Right hindlimb (tissue), 1 donor: ENCODE measurements around the gene PHACTR2.
"Not testable (repeated sequence)": the region's sequence is repeated elsewhere in the genome, so short reads cannot be mapped to it uniquely, and the experiment has no call there.

ENCODE experiments used
- DNase-seq: peaks from one replicate; pipeline ENCODE4 v3.0.0-alpha.2; 2018

PHACTR2 gene

GRCh38 chr6:143677891-143678791, at the start of gene PHACTR2:
PHACTR2 (plus strand) TSS chr6:143677965; CDS start chr6:143678164, 199 bp downstream.
- DNase-seq, result peak; percentile 94

GRCh38 chr6:143629104-143630080, 48.4 kb upstream of the PHACTR2 start:
- no peak for DNase-seq

DNA sequence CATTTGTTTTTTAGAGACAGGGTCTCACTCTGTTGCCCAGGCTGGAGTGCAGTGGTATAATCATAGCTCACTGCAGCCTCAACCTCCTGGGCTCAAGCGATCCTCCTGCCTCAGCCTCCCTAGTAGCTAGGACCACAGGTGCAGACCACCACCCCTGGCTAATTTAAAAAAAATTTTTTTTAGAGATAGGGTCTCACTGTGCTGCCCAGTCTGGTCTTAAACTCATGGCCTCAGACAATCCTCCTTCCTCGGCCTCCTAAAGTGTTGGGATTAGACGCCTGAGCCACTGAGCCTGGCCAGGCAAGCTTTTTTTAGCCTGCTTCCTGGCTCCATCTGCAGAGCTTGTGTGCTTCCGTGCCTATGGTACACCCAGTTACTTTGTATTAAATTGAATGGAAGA, 46.6 kb upstream of the PHACTR2 start:
- DNase-seq, result not testable (repeated sequence)

DNA sequence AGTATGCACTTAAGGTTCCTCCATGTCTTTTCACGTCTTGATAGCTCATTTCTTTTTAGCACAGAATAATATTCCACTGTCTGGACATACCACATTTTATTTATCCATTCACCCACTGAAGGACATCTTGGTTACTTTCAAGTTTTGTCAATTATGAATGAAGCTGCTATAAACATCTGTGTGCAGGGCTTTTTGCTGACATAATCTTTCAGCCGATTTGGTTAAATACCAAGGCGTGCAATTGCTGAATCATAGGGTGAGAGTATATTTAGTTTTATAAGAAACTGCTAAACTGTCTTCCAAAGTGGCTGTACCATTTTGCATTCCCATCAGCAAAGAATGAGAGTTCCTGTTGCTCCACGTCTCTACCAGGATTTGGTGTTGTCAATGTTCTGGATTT, 44.9 kb upstream of the PHACTR2 start:
- no peak for DNase-seq

DNA sequence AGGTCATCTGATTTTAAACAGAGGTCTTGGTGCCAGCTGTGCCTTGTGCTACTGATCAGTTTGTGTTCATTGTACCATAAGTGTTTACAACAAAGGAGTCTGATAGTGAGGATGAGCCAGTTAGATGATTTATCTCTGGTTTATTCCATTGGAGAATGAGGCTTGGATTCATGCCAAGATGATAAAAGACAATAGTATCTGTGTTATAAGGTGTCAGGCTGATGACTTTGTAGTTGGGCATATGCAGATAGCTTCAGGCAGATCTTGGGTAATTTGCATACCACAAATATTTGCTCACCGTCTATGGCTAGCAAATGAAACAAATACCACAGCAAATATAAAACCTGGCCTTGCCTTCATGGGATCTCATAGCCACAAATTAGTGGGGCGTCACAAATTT, 43.3 kb upstream of the PHACTR2 start:
- DNase-seq, result no peak

DNA sequence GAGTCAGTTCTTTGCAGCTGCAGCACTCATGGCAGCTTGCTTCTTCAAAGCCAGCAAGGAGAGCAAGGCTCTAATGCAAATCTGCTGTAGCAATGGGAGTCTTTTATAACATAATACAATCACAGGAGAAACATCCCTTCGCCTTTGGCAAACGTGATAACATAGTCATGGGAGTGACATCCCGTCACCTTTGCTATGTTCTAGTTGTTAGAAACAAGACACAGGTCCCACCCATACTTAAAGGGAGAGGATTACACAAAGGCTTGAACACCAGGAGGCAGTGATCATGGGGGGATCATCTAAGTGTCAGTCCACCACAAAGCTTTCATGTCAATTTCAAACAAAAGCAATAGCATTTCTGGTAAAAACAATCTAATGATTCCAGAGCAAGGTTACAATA, 40.1 kb upstream of the PHACTR2 start:
- no peak for DNase-seq

DNA sequence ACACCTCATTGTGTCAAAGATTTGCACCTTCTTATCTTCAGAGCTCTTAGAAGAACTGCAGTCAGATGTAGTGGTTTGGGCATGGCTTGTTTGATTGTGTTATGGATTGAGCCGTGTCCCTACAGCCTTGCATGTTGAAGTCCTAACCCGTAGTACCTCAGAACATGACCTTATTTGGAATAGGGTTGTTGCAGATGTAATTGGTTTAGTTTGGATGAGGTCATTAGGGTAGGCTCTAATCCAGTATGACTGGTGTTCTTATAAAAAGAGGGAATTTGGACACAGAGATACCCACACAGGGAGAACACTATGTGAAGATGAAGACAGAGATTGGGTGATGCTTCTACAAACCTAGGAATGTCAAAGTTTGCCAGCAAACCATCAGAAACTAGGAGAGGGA, 35.4 kb upstream of the PHACTR2 start:
- DNase-seq, result no peak

GRCh38 chr6:143647191-143647590, 30.6 kb upstream of the PHACTR2 start:
- DNase-seq, result no peak

- DNase-seq, result no peak
Measured at GRCh38 chr6:143647732-143648131, 30.0 kb upstream of the PHACTR2 start.

GRCh38 chr6:143649319-143649718, 28.4 kb upstream of the PHACTR2 start:
- DNase-seq, result not testable (repeated sequence)

DNA sequence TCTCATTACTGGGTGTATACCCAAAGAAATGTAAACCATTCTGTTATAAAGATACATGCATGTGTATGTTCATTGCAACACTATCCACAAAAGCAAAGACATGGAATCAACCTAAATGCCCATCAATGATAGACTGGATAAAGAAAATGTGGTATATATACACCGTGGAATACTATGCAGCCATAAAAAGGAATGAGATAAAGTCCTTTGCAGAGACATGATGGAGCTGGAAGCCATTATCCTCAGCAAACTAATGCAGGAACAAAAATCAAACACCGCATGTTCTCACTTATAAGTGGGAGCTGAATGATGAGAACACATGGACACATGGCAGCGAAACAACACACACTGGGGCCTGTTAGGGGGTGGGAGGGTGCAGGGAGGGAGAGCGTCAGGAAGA, 26.4 kb upstream of the PHACTR2 start:
- not testable (repeated sequence) for DNase-seq

- DNase-seq, result peak; percentile 39
Measured at GRCh38 chr6:143652841-143653331, 24.9 kb upstream of the PHACTR2 start.

DNA sequence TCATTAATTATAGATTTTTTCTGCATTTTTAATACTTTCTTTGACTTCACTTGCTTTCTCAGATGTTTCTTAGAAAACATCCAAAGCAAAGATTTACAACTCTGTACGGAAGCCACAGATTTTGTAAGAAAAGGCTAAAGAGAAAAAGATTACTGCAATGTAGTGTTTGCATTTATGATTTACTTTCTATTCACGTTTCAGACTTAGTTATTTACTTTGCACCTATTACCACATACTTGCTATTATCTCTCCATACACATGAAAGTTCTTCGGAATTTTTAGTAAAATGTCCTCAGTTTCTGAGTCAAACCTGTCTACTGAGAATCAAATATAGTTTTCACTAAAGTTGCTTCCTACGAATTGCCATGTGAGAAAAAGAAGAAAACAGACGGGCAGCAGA, 22.2 kb upstream of the PHACTR2 start:
- DNase-seq, result no peak

- no peak for DNase-seq
Measured at GRCh38 chr6:143656026-143656425, 21.7 kb upstream of the PHACTR2 start.

GRCh38 chr6:143657809-143658208, 20.0 kb upstream of the PHACTR2 start:
- no peak for DNase-seq

DNA sequence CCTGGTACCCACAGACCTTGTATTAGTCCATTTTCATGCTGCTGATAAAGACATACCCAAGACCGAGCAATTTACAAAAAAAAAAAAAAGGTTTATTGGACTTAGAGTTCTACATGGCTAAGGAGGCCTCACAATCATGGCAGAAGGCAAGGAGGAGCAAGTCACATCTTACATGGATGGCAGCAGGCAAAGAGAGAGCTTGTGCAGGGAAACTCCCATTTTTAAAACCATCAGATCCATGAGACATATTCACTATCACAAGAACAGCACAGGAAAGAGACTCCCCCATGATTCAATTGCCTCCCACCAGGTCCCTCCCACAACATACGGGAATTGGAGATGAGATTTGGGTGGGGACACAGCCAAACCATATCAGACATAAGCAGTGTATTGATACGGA, 17.6 kb upstream of the PHACTR2 start:
- DNase-seq, result not testable (repeated sequence)

- no peak for DNase-seq
Measured at GRCh38 chr6:143664171-143664570, 13.6 kb upstream of the PHACTR2 start.

GRCh38 chr6:143666007-143666406, 11.8 kb upstream of the PHACTR2 start:
- not testable (repeated sequence) for DNase-seq

DNA sequence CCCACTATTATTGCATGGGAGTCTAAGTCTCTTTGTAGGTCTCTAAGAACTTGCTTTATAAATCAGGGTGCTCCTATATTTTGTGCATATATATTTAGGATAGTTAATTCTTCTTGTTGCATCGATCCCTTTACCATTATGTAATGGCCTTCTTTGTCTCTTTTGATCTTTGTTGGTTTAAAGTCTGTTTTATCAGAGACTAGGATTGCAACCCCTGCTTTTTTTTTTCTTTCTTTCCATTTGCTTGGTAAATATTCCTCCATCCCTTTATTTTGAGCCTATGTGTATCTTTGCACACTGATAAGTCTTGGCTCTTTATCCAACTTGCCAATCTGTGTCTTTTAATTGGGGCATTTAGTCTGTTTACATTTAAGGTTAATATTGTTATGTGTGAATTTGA, 8.3 kb upstream of the PHACTR2 start:
- DNase-seq, result not testable (repeated sequence)

DNA sequence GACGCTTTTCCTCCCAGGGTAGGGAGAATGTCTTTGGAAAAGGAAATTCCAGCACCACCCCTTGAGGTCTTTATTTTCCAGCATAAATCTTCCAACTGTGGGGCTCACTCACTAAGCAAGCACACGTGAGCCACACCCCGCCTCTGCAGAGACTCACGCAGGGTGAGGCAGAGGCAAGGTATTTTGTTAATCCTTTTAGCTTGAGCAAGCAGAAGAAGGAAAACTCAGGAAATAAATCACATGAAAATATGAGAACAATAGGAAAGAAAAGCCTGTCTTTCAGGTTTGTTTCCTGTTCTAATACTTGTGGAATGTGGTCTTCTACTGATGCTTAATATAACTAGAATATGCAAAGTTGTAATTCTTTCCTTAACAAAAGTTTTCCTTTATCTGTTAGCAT, 4.1 kb upstream of the PHACTR2 start:
- peak; percentile 68 for DNase-seq

DNA sequence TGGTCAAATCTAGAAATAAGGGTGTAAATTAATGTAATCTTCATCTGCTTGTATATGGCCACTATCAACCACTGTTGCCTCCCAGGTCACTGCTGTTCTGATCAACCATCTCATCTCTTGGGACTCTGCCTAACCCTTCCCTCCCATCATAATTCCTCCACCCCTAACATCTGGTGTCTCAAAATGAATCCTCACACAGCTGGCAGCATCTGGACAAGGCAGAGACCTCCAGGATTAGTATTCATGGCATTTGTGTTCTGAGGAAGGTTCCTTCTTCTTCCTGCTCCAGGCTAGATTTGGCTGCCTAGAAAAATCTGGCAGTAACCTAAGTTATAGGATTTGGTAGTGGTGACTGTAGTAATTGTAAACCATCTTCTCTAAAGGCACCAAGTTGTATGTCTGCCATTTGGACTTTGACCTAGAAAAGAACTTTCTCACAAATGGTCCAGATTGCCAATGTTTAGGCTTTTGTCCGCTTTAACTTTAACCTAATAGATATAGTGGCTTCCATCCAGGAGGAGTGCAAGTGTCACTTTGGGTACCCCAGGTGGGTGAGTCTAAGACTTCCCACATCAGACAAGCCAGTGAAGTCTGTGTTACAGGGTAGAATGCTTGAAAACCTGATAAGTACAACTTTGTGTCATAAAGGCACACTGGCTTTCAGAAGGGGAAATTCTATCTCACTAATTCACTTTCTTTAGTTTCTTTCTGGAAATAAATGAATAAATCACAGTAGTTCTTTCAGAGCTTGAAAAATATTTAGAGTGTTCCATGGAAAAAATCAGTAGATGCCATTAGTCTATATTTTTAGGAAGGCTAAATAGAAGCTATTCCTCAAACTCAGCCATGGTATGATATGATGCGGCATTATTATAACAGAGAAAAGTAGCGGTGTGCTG, 3.0 kb upstream of the PHACTR2 start:
- peak; percentile 63 for DNase-seq

DNA sequence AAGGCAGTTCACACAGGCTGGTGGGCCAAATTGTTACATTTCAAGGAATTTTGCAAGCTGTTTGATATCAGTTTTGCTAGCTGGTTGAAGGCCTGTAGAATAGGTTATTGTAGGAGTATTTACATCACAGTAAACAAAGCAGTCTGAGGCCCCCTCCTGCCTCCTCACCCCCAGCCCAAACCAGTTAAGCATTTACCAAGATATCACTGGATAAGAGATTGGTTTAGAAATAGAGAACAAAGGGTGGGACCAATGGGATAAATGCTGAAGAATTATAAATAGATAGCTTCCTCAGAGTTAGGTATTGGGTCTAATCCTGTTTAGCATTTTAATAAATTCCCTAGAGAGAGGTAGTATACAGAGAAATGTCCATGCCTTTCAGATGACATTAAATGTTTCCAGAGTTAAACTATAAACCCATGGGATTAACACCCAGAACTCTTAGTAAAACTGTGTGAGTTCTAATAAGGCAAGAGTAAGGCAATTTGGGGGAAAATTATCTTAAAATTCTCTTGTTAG, 2.3 kb upstream of the PHACTR2 start:
- DNase-seq, result no peak
